LoVo (cell line): ENCODE results near the gene CHCHD4.
A peak's percentile ranks its signal among the peaks of the same experiment; 100 is the strongest.
"Not testable (repeated sequence)": the region's sequence is repeated elsewhere in the genome, so short reads cannot be mapped to it uniquely, and the experiment has no call there.

Experiments used
- DNase-seq: peaks from one replicate; pipeline ENCODE4 v3.0.0-alpha.2; 2016; ENCODE audit warnings: low spot score

The CHCHD4 gene

GRCh38 chr3:14119651-14120050 lies 5.0 kb downstream of the CHCHD4 start:
- DNase-seq = no peak

DNA sequence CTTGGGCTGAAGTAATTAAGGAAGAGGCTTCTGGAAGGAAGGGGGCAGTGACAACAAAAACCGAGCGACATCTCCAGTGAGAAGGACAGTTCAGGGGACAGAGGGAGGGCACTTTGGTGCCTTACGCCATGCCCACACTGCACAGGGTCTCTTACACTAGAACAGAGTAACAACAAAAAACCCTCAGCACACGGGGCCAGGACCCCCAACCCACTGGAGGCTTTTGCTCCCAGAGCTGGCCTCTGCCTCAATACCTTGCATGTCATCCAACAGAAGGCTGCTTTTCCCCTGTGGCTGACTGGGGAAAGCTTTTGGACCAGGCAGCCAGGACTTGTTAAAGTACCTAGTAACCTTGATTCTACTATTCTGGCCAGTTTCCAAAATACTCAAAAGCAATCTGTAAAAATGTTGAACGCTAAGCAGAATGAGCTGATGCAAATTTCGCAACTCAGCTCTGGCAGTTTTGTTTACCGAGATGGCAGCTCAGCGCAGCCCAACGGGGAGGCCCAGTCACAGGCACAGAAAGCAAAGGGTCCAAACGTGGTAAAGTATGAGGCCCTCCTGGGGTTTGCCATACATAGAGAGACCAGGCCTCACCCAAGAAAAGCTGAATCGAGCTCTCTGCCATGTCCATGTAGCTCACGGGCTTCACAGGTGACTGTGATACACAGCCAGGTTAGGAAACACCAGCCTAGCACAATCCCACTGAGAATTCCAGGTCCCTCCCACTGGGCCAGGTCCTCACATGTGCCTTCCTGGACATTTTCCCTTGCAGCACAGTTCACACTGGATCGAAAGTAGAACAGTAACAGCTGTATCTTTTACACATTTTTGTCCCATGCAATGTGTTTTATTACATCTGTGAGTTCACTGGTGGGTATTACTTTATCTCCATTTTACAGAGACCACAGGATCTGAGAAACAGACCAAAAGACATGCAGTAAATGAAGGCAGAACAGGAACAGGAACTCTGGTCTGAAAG lies 6.0 kb downstream of the CHCHD4 start:
- no peak for DNase-seq

DNA sequence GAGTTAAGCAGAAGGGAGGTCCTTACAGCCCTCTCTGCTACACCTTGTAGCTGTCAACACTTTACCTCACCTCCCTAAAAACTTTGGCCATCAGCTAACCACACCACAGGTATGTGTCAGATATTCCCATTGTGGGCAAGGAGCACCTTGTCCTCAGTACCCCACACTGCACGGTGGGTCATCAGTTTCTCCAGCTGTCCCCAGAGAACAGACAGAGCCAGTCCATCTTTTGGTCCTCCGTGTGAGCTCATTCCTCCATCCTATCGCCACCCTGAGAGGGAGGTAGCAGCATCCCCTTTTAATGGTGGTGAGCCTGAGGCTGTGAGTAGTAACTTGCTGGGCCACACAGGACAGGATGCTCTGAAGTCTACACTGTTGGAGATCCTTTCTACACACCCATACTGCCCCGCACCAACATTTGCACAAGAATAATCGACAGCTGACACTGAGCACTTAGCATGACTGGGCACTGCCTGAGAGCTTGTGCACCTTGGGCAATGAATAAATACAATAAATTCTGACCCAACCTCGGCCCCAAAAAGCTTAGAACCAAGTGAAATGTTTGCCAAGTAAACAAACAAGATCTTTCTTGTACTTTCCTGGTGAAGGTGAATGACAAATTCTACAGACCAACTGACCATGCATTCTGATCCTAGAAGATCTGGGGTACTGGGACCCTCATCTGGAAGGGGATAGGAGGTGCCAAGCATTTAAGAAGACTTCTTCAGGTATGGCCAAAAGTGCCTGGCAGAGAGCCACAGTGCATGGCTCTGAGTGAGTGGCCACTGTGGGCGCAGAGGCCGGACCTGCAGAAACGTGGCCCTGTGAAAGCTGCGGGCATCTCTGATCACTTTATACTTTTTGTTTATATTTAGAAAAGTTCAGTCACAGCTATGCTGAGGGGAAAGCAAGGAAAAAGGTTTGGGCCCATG lies 6.9 kb downstream of the CHCHD4 start:
- DNase-seq = no peak

DNA sequence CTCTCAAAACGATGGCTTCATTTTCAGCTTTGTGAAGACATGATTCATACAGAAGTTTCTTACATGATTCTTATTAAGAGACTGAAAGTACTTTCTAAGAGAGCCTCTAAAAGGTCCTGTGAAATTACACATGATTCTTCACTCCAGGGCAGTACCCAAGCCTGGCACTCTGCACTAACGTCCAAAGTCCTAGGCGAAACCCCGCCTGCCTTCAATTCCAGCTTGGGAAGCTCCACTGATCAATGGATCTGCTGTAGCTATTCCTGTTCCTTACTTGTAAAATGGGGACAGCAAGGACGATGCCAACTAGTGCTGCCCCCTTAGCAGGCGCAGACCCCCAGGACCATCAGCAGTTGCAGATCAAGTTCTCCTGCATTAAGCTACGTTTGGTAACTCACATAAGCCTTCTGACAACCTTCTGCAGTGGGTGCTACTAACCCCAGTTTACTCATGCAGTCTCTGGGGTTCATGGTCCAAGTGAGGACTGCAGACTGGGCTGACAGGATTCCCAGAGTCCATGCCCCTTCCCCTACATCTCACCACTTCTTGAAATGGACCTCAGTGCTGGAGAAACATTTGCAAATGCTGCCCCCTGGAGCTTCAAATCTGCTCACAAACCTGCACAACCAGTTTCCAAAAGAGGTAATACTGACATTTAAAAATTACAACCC lies 10.6 kb downstream of the CHCHD4 start:
- no peak for DNase-seq

DNA sequence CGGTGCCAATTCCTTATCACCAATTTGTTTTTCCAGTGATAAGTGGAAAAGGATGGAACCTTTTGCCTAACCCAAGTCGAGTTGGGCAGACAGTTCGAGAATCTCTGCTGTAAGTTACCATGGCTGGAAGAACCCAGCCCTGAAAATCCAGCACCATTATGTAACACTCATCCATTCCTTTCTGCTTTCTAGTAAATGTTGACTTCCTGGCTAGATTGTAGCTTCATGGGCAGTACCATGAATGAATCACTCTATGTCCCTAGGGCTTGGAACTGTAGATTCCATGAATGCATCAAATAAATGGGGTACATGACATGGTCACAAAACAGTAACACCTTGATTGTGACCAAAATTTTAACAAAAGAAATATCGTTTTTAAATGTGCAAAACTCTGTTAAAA lies 14.0 kb downstream of the CHCHD4 start:
- no peak for DNase-seq

DNA sequence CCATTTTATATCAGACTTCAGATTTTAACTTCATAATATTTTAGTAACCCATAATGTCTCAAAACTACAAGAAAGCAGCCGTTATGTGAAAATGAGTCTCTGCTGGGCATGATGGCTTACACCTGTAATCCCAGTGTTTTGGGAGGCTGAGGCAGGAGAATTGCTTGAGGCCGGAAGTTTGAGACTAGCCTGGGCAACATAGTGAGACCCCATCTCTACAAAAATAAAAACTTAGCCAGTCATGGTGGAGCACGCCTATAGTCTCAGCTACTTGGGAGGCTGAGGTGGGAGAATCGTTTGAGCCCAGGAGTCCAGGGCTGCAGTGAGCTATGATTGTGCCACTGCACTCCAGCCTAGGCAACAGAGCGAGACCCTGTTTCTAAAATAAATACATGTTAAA lies 14.8 kb downstream of the CHCHD4 start:
- not testable (repeated sequence) for DNase-seq

DNA sequence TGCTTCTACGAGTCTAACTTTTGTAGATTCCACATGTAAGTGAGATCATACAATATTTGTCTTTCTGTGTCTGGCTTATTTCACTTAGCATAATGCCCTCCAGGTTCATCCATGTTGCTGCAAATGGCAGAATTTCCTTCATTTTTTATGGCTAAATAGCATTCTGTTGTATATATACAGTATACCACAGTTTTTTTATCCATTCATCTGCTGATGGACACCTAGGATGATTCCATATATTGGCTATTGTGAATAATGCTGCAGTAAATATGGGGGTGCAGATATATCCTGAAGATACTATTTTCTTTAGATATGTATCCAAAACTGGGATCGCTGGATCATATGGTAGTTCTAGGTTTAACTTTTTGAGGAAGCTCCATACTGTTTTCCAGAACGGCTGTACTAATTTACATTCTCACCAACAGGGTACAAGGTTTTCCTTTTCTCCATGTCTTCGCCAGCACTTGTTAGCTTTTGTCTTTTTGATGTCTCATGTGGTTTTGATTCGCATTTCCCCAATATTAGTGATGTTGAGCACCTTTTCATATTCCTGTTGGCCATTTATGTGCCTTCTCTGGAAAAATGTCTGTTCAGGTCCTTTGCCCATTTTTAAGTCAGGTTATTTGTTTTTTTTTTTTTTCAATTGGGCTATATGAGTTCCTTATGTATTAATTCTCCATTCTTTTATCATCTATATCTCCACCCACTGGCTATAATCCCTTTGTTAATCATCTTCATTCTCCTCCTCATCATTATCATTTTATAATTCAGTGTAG lies 26.9 kb downstream of the CHCHD4 start:
- DNase-seq = no peak

- DNase-seq = no peak
Observed at GRCh38 chr3:14096742-14097141, 27.9 kb downstream of the CHCHD4 start.

GRCh38 chr3:14093831-14094230 lies 30.8 kb downstream of the CHCHD4 start:
- no peak for DNase-seq

DNA sequence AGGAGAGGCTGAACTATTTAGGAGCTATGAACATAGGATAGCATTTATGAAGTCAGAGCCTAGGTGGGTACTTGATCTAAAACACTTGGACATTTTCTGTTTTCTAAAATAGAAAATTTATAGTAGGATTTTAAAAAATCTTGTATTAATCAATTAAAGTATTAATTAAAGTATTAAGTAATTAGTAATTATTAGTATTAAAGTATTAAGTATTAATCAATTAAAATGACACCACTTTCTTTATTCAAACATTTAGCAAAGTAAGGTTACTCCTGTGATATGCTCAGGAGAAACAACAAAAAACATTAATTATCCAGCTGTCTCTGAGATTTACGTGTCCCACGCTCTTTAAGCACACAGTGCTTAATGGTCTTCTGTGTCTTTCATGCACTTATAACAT lies 32.2 kb downstream of the CHCHD4 start:
- no peak for DNase-seq

DNA sequence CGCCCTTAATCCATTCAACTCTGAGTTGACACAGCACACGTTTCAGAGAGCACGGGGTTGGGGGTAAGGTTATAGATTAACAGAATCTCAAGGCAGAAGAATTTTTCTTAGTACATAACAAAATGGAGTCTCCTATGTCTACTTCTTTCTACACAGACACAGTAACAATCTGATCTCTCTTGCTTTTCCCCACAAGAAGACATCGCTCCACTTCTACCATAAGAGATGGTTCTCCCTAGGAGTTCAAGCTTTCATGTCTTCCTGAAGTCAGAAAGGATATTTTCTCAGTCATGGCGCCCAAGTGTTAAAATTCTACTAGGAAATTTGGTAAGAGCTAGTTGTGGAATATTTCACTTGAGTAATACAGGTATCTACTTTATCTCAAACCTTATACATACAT lies 32.7 kb downstream of the CHCHD4 start:
- DNase-seq = not testable (repeated sequence)

GRCh38 chr3:14087461-14087860 lies 37.2 kb downstream of the CHCHD4 start:
- not testable (repeated sequence) for DNase-seq

GRCh38 chr3:14082108-14082657 lies 42.5 kb downstream of the CHCHD4 start:
- no peak for DNase-seq

- DNase-seq = peak; percentile 45
Observed at GRCh38 chr3:14077310-14077709, 47.4 kb downstream of the CHCHD4 start.

DNA sequence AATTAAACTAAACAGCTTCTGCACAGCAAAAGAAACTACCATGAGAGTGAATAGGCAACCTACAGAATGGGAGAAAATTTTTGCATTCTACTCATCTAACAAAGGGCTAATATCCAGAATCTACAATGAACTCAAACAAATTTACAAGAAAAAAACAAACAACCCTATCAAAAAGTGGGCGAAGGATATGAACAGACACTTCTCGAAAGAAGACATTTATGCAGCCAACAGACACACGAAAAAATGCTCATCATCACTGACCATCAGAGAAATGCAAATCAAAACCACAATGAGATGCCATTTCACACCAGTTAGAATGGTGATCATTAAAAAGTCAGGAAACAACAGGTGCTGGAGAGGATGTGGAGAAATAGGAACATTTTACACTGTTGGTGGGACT lies 49.4 kb downstream of the CHCHD4 start:
- not testable (repeated sequence) for DNase-seq

- DNase-seq = no peak
Observed at GRCh38 chr3:14064910-14065309, 59.8 kb downstream of the CHCHD4 start.

GRCh38 chr3:14063152-14063551 lies 61.5 kb downstream of the CHCHD4 start:
- no peak for DNase-seq
